GM12878 (cell line): ENCODE results near the gene HOXB2. TPM values are rescaled to one million over a fixed set of nuclear protein-coding genes. Genes with fewer than 3 reads are reported as not detected.

Experiments used
- ATAC-seq: fragments of 200-7000 bp; cut with Tn5 transposase; 3 replicates; pipeline ENCODE4 v1.9.1; 2020; ENCODE audit warnings: mild to moderate bottlenecking, moderate library complexity
- BruUV-seq: library from RNA; stranded (reverse); fragments of 400-500 nt; replicated peaks from 2 replicates; lab custom pipeline; 2021; lab: Mats Ljungman, UMichigan
- CTCF ChIA-PET: fragments of 300-600 bp; sonication (Branson Sonifier 250); formaldehyde crosslinking; extraction: SDS; loops from one replicate; lab custom pipeline; 2021; ENCODE audit warnings: inconsistent platforms; lab: Yijun Ruan, JAX
- POLR2A ChIA-PET: fragments of 350-600 bp; formaldehyde crosslinking; extraction: SDS; loops from one replicate; lab custom pipeline; 2021; ENCODE audit warnings: inconsistent platforms; lab: Charles Lee
- RAD21 ChIA-PET: fragments of 300-600 bp; sonication (Branson Sonifier 250); formaldehyde crosslinking; loops from one replicate; lab custom pipeline; 2023; ENCODE audit warnings: antibody characterized with exemption; ENCODE audit not compliant: unreplicated experiment; lab: Charles Lee
- SMC1A ChIA-PET: fragments of 300-600 bp; sonication (Branson Sonifier 250); formaldehyde crosslinking; loops from one replicate; lab custom pipeline; 2023; ENCODE audit not compliant: unreplicated experiment, uncharacterized antibody; lab: Charles Lee
- DNase-seq: peaks from one replicate; pipeline ENCODE4 v3.0.0-alpha.2; 2011; ENCODE audit warnings: low read depth, low spot score
- FAIRE-seq: peaks from 3 replicates; lab custom pipeline; 2011; peaks lifted over from hg19 to GRCh38; lab: Jason Lieb, UNC
- H2AFZ ChIP-seq: 2 replicates; pipeline ENCODE4 v1.6.0; 2011; ENCODE audit warnings: low read depth, low read length, control low read depth; ENCODE audit not compliant: control insufficient read depth
- H3K27ac ChIP-seq: 2 replicates; pipeline ENCODE4 v1.5.1; 2011; ENCODE audit warnings: control low read depth; ENCODE audit not compliant: control insufficient read depth, insufficient read depth
- H3K27me3 ChIP-seq, 2 experiments: replicated peaks in 1 of 2; 2 replicates each; pipeline versions ENCODE4 v1.6.0 to v1.6.1; 2011; ENCODE audit warnings: low read length in 1 of 2; ENCODE audit not compliant: control insufficient read depth in 2 of 2, insufficient read depth in 2 of 2
- H3K36me3 ChIP-seq, 2 experiments: 2 replicates each; pipeline ENCODE4 v1.5.1; 2011; ENCODE audit warnings: low read length in 1 of 2; ENCODE audit not compliant: control insufficient read depth in 2 of 2, insufficient read depth in 2 of 2
- H3K4me1 ChIP-seq: 2 replicates; pipeline ENCODE4 v1.6.1; 2011; ENCODE audit warnings: mild to moderate bottlenecking, low read length, moderate library complexity, mixed read lengths; ENCODE audit not compliant: control insufficient read depth, insufficient read depth
- H3K4me2 ChIP-seq: 2 replicates; pipeline ENCODE4 v1.6.0; 2011; ENCODE audit warnings: control low read depth; ENCODE audit not compliant: control insufficient read depth, insufficient read depth
- H3K4me3 ChIP-seq: fragments of 200-600 bp; sonication (generic); 2 replicates; pipeline ENCODE4 v1.5.1; 2016
- H3K79me2 ChIP-seq: 2 replicates; pipeline ENCODE4 v1.6.0; 2011; ENCODE audit warnings: low read length; ENCODE audit not compliant: control insufficient read depth, insufficient read depth
- H3K9ac ChIP-seq: 2 replicates; pipeline ENCODE4 v1.8.0; 2011; ENCODE audit warnings: low read length, control low read depth, mixed read lengths; ENCODE audit not compliant: control insufficient read depth, insufficient read depth
- H3K9me3 ChIP-seq: replicated peaks from 3 replicates; pipeline ENCODE4 v1.5.1; 2011; ENCODE audit warnings: mild to moderate bottlenecking, low read length; ENCODE audit not compliant: control insufficient read depth, insufficient read depth
- H4K20me1 ChIP-seq: 2 replicates; pipeline ENCODE4 v1.6.0; 2011; ENCODE audit not compliant: control insufficient read depth, insufficient read depth
- CBFB ChIP-seq: IDR thresholded peaks from 2 replicates; pipeline ENCODE4 v1.6.1; 2016; ENCODE audit warnings: antibody characterized with exemption, low read depth
- NFIC ChIP-seq: IDR thresholded peaks from 2 replicates; pipeline ENCODE4 v1.6.1; 2012; ENCODE audit warnings: low read depth, mild to moderate bottlenecking, inconsistent platforms, low read length, moderate library complexity
- NFYA ChIP-seq: IDR thresholded peaks from 2 replicates; pipeline ENCODE4 v1.6.1; 2011; ENCODE audit warnings: low read depth, mild to moderate bottlenecking, low read length, improper control_type of control experiment, borderline replicate concordance
- POLR2AphosphoS2 ChIP-seq: IDR thresholded peaks from 2 replicates; pipeline ENCODE4 v1.6.1; 2011; ENCODE audit warnings: low read depth, mild to moderate bottlenecking, low read length, improper control_type of control experiment, moderate library complexity
- TCF3 ChIP-seq: IDR thresholded peaks from 2 replicates; pipeline ENCODE4 v1.6.1; 2012; ENCODE audit warnings: low read depth, mild to moderate bottlenecking, low read length, borderline replicate concordance; ENCODE audit not compliant: insufficient read depth
- USF1 ChIP-seq: IDR thresholded peaks from 2 replicates; pipeline ENCODE4 v1.6.1; 2011; ENCODE audit warnings: borderline replicate concordance, low read depth, mild to moderate bottlenecking, moderate library complexity, mixed read lengths, low read length; ENCODE audit not compliant: insufficient read depth; ENCODE audit errors: extremely low read length
- ZNF384 ChIP-seq: IDR thresholded peaks from 2 replicates; pipeline ENCODE4 v1.6.1; 2012; ENCODE audit warnings: low read depth, mild to moderate bottlenecking, low read length, improper control_type of control experiment, borderline replicate concordance
- WGBS: methylation state at CpG from one replicate; pipeline ENCODE4 v1.1.6; 2016; ENCODE audit warnings: low lambda C conversion rate; ENCODE audit not compliant: insufficient replicate concordance, insufficient coverage; ENCODE audit errors: missing lambda C conversion rate; 5-methylcytosine and 5-hydroxymethylcytosine counted together
- in situ Hi-C: fragments of 300-500 bp; cut with MboI; formaldehyde crosslinking; loops from 9 replicates; pipeline ENCODE4 v1.14.3; 2018; ENCODE audit warnings: mixed read lengths
- intact Hi-C: fragments of 100-400 bp; cut with micrococcal nuclease; formaldehyde crosslinking; loops from one replicate; pipeline ENCODE4 v1.14.2; 2022; ENCODE audit not compliant: unreplicated experiment
- polyA plus RNA-seq, 11 experiments: library from polyadenylated mRNA; depleted of rRNA in 4 of 11; unstranded in 6 of 11; stranded (reverse) in 5 of 11; fragments of >200 nt; fragmentation: Nextera tagmentation in 4 of 11; fragmentation: Illumina TruSeq in 1 of 11; extraction: Ambion mirVana in 4 of 11; extraction: Trizol in 1 of 11; gene quantifications; 1 replicate in 1 of 11; 2 replicates in 10 of 11; pipeline versions ENCODE4 v1.2.1 to v1.2.3, GENCODE V29; 2011 to 2016; ENCODE audit warnings: inconsistent platforms in 2 of 11, missing spikeins in 2 of 11, low read depth in 1 of 11
- total RNA-seq, 4 experiments: library from RNA; depleted of rRNA in 3 of 4; stranded (reverse); fragments of >200 nt in 3 of 4; fragmentation: Illumina TruSeq in 1 of 4; extraction: Trizol in 1 of 4; gene quantifications; 2 replicates each; pipeline versions ENCODE4 v1.2.1 to v1.2.3, GENCODE V29; 2013 to 2021

HOXB2 gene
- total and polyA plus RNA-seq, 10 of the 15 experiments (the other 5 are each of a cell fraction or from before 2014, with no cell fraction given): 0.16 to 8.8 (median 2.3) TPM

DNA sequence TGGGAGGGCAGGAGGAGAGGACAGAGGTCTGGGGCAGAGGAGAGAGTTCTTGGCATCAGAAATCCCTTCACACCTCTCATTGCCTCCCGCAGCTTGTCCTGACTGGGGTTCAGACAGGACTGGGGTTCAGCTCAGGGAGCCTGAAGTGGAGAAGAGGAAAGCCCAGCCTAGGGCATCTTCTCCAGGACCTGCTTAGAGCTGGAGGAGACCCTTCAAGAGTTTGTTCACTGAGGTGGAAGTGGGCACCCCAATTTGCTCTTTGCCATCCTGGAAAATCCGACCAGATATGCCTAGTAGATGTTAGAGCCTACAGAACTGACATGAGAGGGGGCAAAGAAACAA lies 43.1 kb upstream of the HOXB2 start:
- intact Hi-C loops (no loop called here), in situ Hi-C loops (no loop called here)
- ChIA-PET RAD21 (interaction anchor here (0.8 to 2.6 kb wide), 11 partner anchors 30 to 508 kb away, joined by 3 to 13 read pairs (median 5); no protein-coding TSS in a partner anchor), SMC1A (interaction anchor here (0.6 to 3.0 kb wide), 13 partner anchors 11 to 754 kb away, joined by 3 to 23 read pairs (median 5); no protein-coding TSS in a partner anchor), CTCF (interaction anchor here (0.8 to 3.3 kb wide), 19 partner anchors 13 to 617 kb away, joined by 3 to 22 read pairs (median 4); partner anchors contain the start of gene CDK5RAP3), POLR2A (interaction anchor here (0.6 to 1.1 kb wide), 4 partner anchors 87 to 504 kb away, joined by 3 to 7 read pairs (median 4); no protein-coding TSS in a partner anchor)
- H2AFZ ChIP-seq: no peak overlapping the region
- ATAC-seq (no peak), DNase-seq (no peak), FAIRE-seq (no peak)
- H3K4me1 ChIP-seq: no peaks in the 10 kb centered on the region
- WGBS: 0% methylated on average over 2 of the region's 2 CpGs
- H3K4me3 ChIP-seq: no peak overlapping the region
- no peaks in the 10 kb centered on the region for H3K36me3 ChIP-seq
- TF ChIP-seq USF1 (no peak), TCF3 (no peak), CBFB (no peak), POLR2AphosphoS2 (no peak), NFYA (no peak), ZNF384 (no peak), NFIC (no peak)
- H3K79me2 ChIP-seq: no peaks in the 10 kb centered on the region
- BruUV-seq: no TSS peak
- no peak overlapping the region for H3K9ac ChIP-seq
- no peaks in the 10 kb centered on the region for H3K9me3 ChIP-seq
- H3K27ac ChIP-seq: no peak overlapping the region
- H3K4me2 ChIP-seq: no peak overlapping the region
- no peaks in the 10 kb centered on the region for H4K20me1 ChIP-seq
- peaks cover 0 to 8% of the 10 kb centered on the region in 2 experiments; a peak in 3 of 4 replicates for H3K27me3 ChIP-seq
